Tibial nerve (tissue), 4 donors: Measurements from ENCODE around the gene BCAR1.

Experiments
- CTCF ChIP-seq, 5 experiments: fragments of 200-600 bp in 3 of 5; fragments of 450-650 bp in 2 of 5; sonication (generic) in 3 of 5; IDR thresholded peaks; one replicate each; pipeline ENCODE4 v1.5.1; 2016 to 2019; ENCODE audit warnings: antibody characterized with exemption in 5 of 5, mild to moderate bottlenecking in 3 of 5, moderate library complexity in 2 of 5
- EP300 ChIP-seq, 2 donors: sonication (generic); formaldehyde crosslinking; IDR thresholded peaks; one replicate each; pipeline ENCODE4 v1.6.1; 2017; ENCODE audit warnings: antibody characterized with exemption in 2 of 2, mild to moderate bottlenecking in 1 of 2
- POLR2A ChIP-seq, 2 donors: fragments of 450-650 bp; IDR thresholded peaks; one replicate each; pipeline ENCODE4 v1.6.1; 2017; ENCODE audit warnings: antibody characterized with exemption in 2 of 2, mild to moderate bottlenecking in 2 of 2, moderate library complexity in 2 of 2

GRCh38 chr16:75203667-75204409 is 47.6 kb downstream of the BCAR1 start:
- TF ChIP-seq CTCF (IDR thresholded peaks at IDR 0.05) (no peak), EP300 (IDR thresholded peaks at IDR 0.05) (no peak), POLR2A (IDR thresholded peaks at IDR 0.05) (no peak)
